HepG2 (cell line): Measurements from ENCODE around the gene COL18A1. TPM values are rescaled to one million over a fixed set of nuclear protein-coding genes. Genes with fewer than 3 reads are reported as not detected.

Experiments used
- ATAC-seq: fragments of 200-7000 bp; cut with Tn5 transposase; 3 replicates; pipeline ENCODE4 v1.9.1; 2020; ENCODE audit warnings: mild to moderate bottlenecking, moderate library complexity
- BruUV-seq: library from RNA; stranded (reverse); fragments of 400-500 nt; replicated peaks from 2 replicates; lab custom pipeline; 2021; lab: Mats Ljungman, UMichigan
- CTCF ChIA-PET: fragments of 300-600 bp; formaldehyde crosslinking; extraction: SDS; loops from one replicate; lab custom pipeline; 2021; ENCODE audit warnings: low total read pairs, inconsistent platforms, low intra/inter-chr PET ratio; lab: Yijun Ruan, JAX
- POLR2A ChIA-PET: fragments of 350-600 bp; sonication (Branson Sonifier 250); formaldehyde crosslinking; loops from one replicate; lab custom pipeline; 2020; ENCODE audit warnings: antibody characterized with exemption, inconsistent platforms; lab: Yijun Ruan, JAX
- DNase-seq: peaks from one replicate; pipeline ENCODE4 v3.0.0-alpha.2; 2015; ENCODE audit warnings: low spot score
- FAIRE-seq: peaks from 3 replicates; lab custom pipeline; 2011; peaks lifted over from hg19 to GRCh38; lab: Jason Lieb, UNC
- H2AFZ ChIP-seq: one replicate; pipeline ENCODE4 v1.6.1; 2011; ENCODE audit warnings: low read length, inconsistent platforms
- H3K27ac ChIP-seq: fragments of 300-600 bp; 3 replicates; pipeline ENCODE4 v1.8.0; 2011; ENCODE audit warnings: mixed run types, mild to moderate bottlenecking, mixed read lengths, low read length, inconsistent platforms; ENCODE audit not compliant: insufficient read depth; ENCODE audit errors: extremely low read length
- H3K27me3 ChIP-seq, 2 experiments: fragments of 200-600 bp in 1 of 2; 2 replicates in 1 of 2; 3 replicates in 1 of 2; pipeline versions ENCODE4 v1.6.0 to v1.8.0; 2011; ENCODE audit warnings: low read length in 2 of 2, mild to moderate bottlenecking in 2 of 2, moderate library complexity in 2 of 2, inconsistent platforms in 1 of 2; ENCODE audit not compliant: insufficient read depth in 2 of 2, control insufficient read depth in 1 of 2
- H3K36me3 ChIP-seq, 2 experiments: fragments of 200-600 bp in 1 of 2; replicated peaks in 1 of 2; 2 replicates in 1 of 2; 3 replicates in 1 of 2; pipeline versions ENCODE4 v1.5.1 to v1.8.0; 2011; ENCODE audit warnings: low read length in 2 of 2, inconsistent platforms in 1 of 2; ENCODE audit not compliant: insufficient read depth in 2 of 2, control insufficient read depth in 1 of 2
- H3K4me1 ChIP-seq: 2 replicates; pipeline ENCODE4 v1.5.1; 2012; ENCODE audit warnings: low read length, inconsistent platforms; ENCODE audit not compliant: insufficient read depth
- H3K4me2 ChIP-seq: 2 replicates; pipeline ENCODE4 v1.6.0; 2011; ENCODE audit warnings: low read depth, low read length, inconsistent platforms
- H3K4me3 ChIP-seq, 3 experiments: fragments of 200-600 bp in 1 of 3; sonication (generic), shearing (Covaris generic) in 1 of 3; replicated peaks in 1 of 3; 2 replicates each; pipeline ENCODE4 v1.5.1; 2011 to 2016; ENCODE audit warnings: low read length in 3 of 3, inconsistent platforms in 2 of 3, low read depth in 2 of 3, mild to moderate bottlenecking in 2 of 3, control low read depth in 1 of 3, mixed read lengths in 1 of 3; ENCODE audit not compliant: insufficient read depth in 1 of 3
- H3K79me2 ChIP-seq: one replicate; pipeline ENCODE4 v1.6.1; 2011; ENCODE audit warnings: low read length, inconsistent platforms; ENCODE audit not compliant: insufficient read depth
- H3K9ac ChIP-seq: 2 replicates; pipeline ENCODE4 v1.6.0; 2011; ENCODE audit warnings: mild to moderate bottlenecking, low read depth, low read length, inconsistent platforms; ENCODE audit not compliant: insufficient read depth
- H3K9me3 ChIP-seq: 2 replicates; pipeline ENCODE4 v1.5.1; 2012; ENCODE audit warnings: mild to moderate bottlenecking, low read length
- H4K20me1 ChIP-seq: 2 replicates; pipeline ENCODE4 v1.6.0; 2011; ENCODE audit warnings: inconsistent platforms, mild to moderate bottlenecking, low read length, moderate library complexity; ENCODE audit not compliant: insufficient read depth
- ELF3 ChIP-seq: IDR thresholded peaks from 2 replicates; pipeline ENCODE4 v1.6.1; 2016; ENCODE audit warnings: missing genetic modification reagents, missing compliant biosample characterization
- IKZF5 ChIP-seq: IDR thresholded peaks from 2 replicates; pipeline ENCODE4 v1.6.1; 2018; ENCODE audit warnings: missing genetic modification reagents, mild to moderate bottlenecking, missing compliant biosample characterization
- NFAT5 ChIP-seq: sonication (generic); formaldehyde crosslinking; IDR thresholded peaks from 2 replicates; pipeline ENCODE4 v1.4.0; 2020; ENCODE audit warnings: missing genetic modification reagents
- SIN3A ChIP-seq: IDR thresholded peaks from 2 replicates; pipeline ENCODE4 v1.6.1; 2011; ENCODE audit warnings: low read depth, mild to moderate bottlenecking, control low read depth, low read length, borderline replicate concordance
- SOX6 ChIP-seq, 2 experiments: fragments of 450-650 bp in 1 of 2; sonication (generic) in 1 of 2; formaldehyde crosslinking in 1 of 2; IDR thresholded peaks; 2 replicates each; pipeline versions ENCODE4 v1.4.0 to v1.6.1; 2017 to 2020; ENCODE audit warnings: antibody characterized with exemption in 1 of 2, mild to moderate bottlenecking in 1 of 2, missing genetic modification reagents in 1 of 2
- TRIM22 ChIP-seq: fragments of 450-650 bp; IDR thresholded peaks from 2 replicates; pipeline ENCODE4 v1.6.1; 2017
- ZNF234 ChIP-seq: sonication (generic); formaldehyde crosslinking; conservative IDR thresholded peaks from 2 replicates; pipeline ENCODE4 v1.5.1; 2020; ENCODE audit warnings: mild to moderate bottlenecking, missing genetic modification reagents
- ZNF546 ChIP-seq: sonication (generic); formaldehyde crosslinking; conservative IDR thresholded peaks from 2 replicates; pipeline ENCODE4 v1.8.1; 2023; ENCODE audit warnings: mild to moderate bottlenecking, missing genetic modification reagents
- ZNF691 ChIP-seq: sonication (generic); formaldehyde crosslinking; IDR thresholded peaks from 2 replicates; pipeline ENCODE4 v1.4.0; 2020; ENCODE audit warnings: missing genetic modification reagents, low read depth, mild to moderate bottlenecking, borderline replicate concordance
- ZNF709 ChIP-seq: sonication (generic); formaldehyde crosslinking; IDR thresholded peaks from 2 replicates; pipeline ENCODE4 v1.5.0; 2020; ENCODE audit warnings: mild to moderate bottlenecking, missing genetic modification reagents
- WGBS: methylation state at CpG from one replicate; pipeline ENCODE4 v1.1.6; 2017; ENCODE audit warnings: low lambda C conversion rate; 5-methylcytosine and 5-hydroxymethylcytosine counted together
- in situ Hi-C: cut with HindIII; loops from 2 replicates; pipeline ENCODE4 v1.10.0; 2017; ENCODE audit warnings: low pct_unique_long_range_greater_than_20kb; ENCODE audit not compliant: extremely low pct_ligation_motif_present
- intact Hi-C: fragments of 100-400 bp; cut with micrococcal nuclease; formaldehyde crosslinking; loops from one replicate; pipeline ENCODE4 v1.10.0; 2022; ENCODE audit not compliant: unreplicated experiment
- polyA plus RNA-seq, 8 experiments: library from polyadenylated mRNA; depleted of rRNA in 3 of 8; stranded (reverse) in 7 of 8; unstranded in 1 of 8; fragments of >200 nt; fragmentation: Illumina TruSeq in 4 of 8; extraction: Trizol in 4 of 8; gene quantifications; 2 replicates each; pipeline versions ENCODE4 v1.2.1 to v1.2.3, GENCODE V29; 2011 to 2016; ENCODE audit warnings: low read depth in 4 of 8, missing spikeins in 1 of 8, mixed read lengths in 1 of 8; ENCODE audit not compliant: insufficient read depth in 1 of 8
- total RNA-seq, 5 experiments: library from RNA; depleted of rRNA; stranded (reverse); fragments of >200 nt; fragmentation: Illumina TruSeq; extraction: Trizol; gene quantifications; 2 replicates each; pipeline ENCODE4 v1.2.3, GENCODE V29; 2016; ENCODE audit warnings: low read depth in 1 of 5
- TF ChIP-seq, protein P1 (sequence below): sonication (generic); formaldehyde crosslinking; IDR thresholded peaks from 2 replicates; pipeline ENCODE4 v1.8.0; 2022; ENCODE audit warnings: mild to moderate bottlenecking, missing genetic modification reagents, moderate library complexity
- TF ChIP-seq, protein P2 (sequence below): sonication (generic); formaldehyde crosslinking; IDR thresholded peaks from 2 replicates; pipeline ENCODE4 v1.5.1; 2020; ENCODE audit warnings: missing genetic modification reagents, mild to moderate bottlenecking, borderline replicate concordance

The COL18A1 gene
- total and polyA plus RNA-seq, 2 of the 13 experiments (the other 11 are each of a cell fraction or from before 2014, with no cell fraction given) = 79.0 to 102 TPM

GRCh38 chr21:45457832-45458172 is 52.8 kb downstream of the COL18A1 start:
- TF ChIP-seq SIN3A (no peak), SOX6 (IDR thresholded peaks at IDR 0.05) (no peak), SOX6 (CRISPR knock-in tag; IDR thresholded peaks at IDR 0.05) (no peak), ZNF234 (CRISPR knock-in tag) (no peak), NFAT5 (no peak), ELF3 (no peak), ZNF709 (no peak), IKZF5 (no peak), ZNF691 (CRISPR knock-in tag) (no peak), ZNF546 (CRISPR knock-in tag) (no peak), TRIM22 (no peak)
- TF ChIP-seq, protein P1, sequence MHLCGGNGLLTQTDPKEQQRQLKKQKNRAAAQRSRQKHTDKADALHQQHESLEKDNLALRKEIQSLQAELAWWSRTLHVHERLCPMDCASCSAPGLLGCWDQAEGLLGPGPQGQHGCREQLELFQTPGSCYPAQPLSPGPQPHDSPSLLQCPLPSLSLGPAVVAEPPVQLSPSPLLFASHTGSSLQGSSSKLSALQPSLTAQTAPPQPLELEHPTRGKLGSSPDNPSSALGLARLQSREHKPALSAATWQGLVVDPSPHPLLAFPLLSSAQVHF (CRISPR knock-in tag) = no peak
- TF ChIP-seq, protein P2, sequence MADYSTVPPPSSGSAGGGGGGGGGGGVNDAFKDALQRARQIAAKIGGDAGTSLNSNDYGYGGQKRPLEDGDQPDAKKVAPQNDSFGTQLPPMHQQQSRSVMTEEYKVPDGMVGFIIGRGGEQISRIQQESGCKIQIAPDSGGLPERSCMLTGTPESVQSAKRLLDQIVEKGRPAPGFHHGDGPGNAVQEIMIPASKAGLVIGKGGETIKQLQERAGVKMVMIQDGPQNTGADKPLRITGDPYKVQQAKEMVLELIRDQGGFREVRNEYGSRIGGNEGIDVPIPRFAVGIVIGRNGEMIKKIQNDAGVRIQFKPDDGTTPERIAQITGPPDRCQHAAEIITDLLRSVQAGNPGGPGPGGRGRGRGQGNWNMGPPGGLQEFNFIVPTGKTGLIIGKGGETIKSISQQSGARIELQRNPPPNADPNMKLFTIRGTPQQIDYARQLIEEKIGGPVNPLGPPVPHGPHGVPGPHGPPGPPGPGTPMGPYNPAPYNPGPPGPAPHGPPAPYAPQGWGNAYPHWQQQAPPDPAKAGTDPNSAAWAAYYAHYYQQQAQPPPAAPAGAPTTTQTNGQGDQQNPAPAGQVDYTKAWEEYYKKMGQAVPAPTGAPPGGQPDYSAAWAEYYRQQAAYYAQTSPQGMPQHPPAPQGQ (CRISPR knock-in tag) = no peak

More at GRCh38 chr21:45457832-45458172, 52.8 kb downstream of the COL18A1 start:
- BruUV-seq = no TSS peak
- no peaks in the 10 kb centered on the region for H3K27me3 ChIP-seq
- no peak overlapping the region for H3K9ac ChIP-seq
- POLR2A ChIA-PET = interaction anchor here (0.7 to 1.4 kb wide), 2 partner anchors 12 to 79 kb away, joined by 3 to 5 read pairs; no protein-coding TSS in a partner anchor
- ATAC-seq (no peak), FAIRE-seq (no peak), DNase-seq (no peak)
- peaks cover 4 to 17% of the 10 kb centered on the region in 2 experiments; a peak in 3 of 5 replicates for H3K36me3 ChIP-seq
- no peak overlapping the region for H3K27ac ChIP-seq
- 98% methylated on average over 8 of the region's 9 CpGs for WGBS
- no peak overlapping the region for H3K4me2 ChIP-seq
- peaks cover 69% of the 10 kb centered on the region for H3K4me1 ChIP-seq
- H3K9me3 ChIP-seq = peaks cover 15% of the 10 kb centered on the region
- intact Hi-C loops (no loop called here), in situ Hi-C loops (no loop called here)
- H2AFZ ChIP-seq = no peak overlapping the region
- CTCF ChIA-PET = no interaction called here
- peaks cover 46% of the 10 kb centered on the region for H3K79me2 ChIP-seq
- H3K4me3 ChIP-seq = no peak overlapping the region
- no peaks in the 10 kb centered on the region for H4K20me1 ChIP-seq
